Stimulated activated memory B cell treated with anti-CD40 and anti-IgM and Interleukin-4, amounts not matched to agents 10 μg/mL and 1 μg/mL and 100 μg/mL, for 72 hours (primary cell): Measurements from ENCODE around the gene NEGR1.

Experiments used
- ATAC-seq: fragments of 150-1000 bp; cut with Tn5 transposase; 2 replicates; pipeline ENCODE4 v1.10.0; 2021
- H3K27ac Mint-ChIP-seq: one replicate; pipeline ENCODE4 v1.8.0; 2022; ENCODE audit warnings: mild to moderate bottlenecking, mixed read lengths
- H3K27me3 Mint-ChIP-seq: one replicate; pipeline ENCODE4 v1.8.0; 2022; ENCODE audit warnings: mixed read lengths
- H3K36me3 Mint-ChIP-seq: one replicate; pipeline ENCODE4 v1.8.0; 2022; ENCODE audit warnings: mixed read lengths
- H3K4me1 Mint-ChIP-seq: one replicate; pipeline ENCODE4 v1.8.0; 2022; ENCODE audit warnings: mixed read lengths
- H3K4me3 Mint-ChIP-seq: one replicate; pipeline ENCODE4 v1.8.0; 2022; ENCODE audit warnings: mild to moderate bottlenecking, moderate library complexity, mixed read lengths
- H3K9me3 Mint-ChIP-seq: one replicate; pipeline ENCODE4 v1.8.0; 2022; ENCODE audit warnings: mixed read lengths

Gene NEGR1

GRCh38 chr1:71561729-71562128 lies 720.6 kb downstream of the NEGR1 start:
- no peaks in the 10 kb centered on the region for H3K4me1 Mint-ChIP-seq

GRCh38 chr1:71561206-71561605 lies 721.1 kb downstream of the NEGR1 start:
- no peaks in the 10 kb centered on the region for H3K27me3 Mint-ChIP-seq
- H3K27ac Mint-ChIP-seq: no peak overlapping the region
- H3K36me3 Mint-ChIP-seq: no peaks in the 10 kb centered on the region
- peaks cover 3% of the 10 kb centered on the region for H3K9me3 Mint-ChIP-seq
- H3K4me3 Mint-ChIP-seq: no peak overlapping the region
- H3K4me1 Mint-ChIP-seq: no peaks in the 10 kb centered on the region
- ATAC-seq: no peak

More at GRCh38 chr1:71561729-71562128, 720.6 kb downstream of the NEGR1 start:
- Mint-ChIP-seq H3K36me3 (no peaks in the 10 kb centered on the region), H3K9me3 (peaks cover 3% of the 10 kb centered on the region), H3K27me3 (no peaks in the 10 kb centered on the region), H3K4me3 (no peak overlapping the region), H3K27ac (no peak overlapping the region)
- ATAC-seq: no peak

- no peaks in the 10 kb centered on the region for H3K4me1 Mint-ChIP-seq
- peaks cover 3% of the 10 kb centered on the region for H3K9me3 Mint-ChIP-seq
- no peak overlapping the region for H3K4me3 Mint-ChIP-seq
- H3K36me3 Mint-ChIP-seq: no peaks in the 10 kb centered on the region
- no peak overlapping the region for H3K27ac Mint-ChIP-seq
- no peak for ATAC-seq
- no peaks in the 10 kb centered on the region for H3K27me3 Mint-ChIP-seq
Observed at GRCh38 chr1:71559880-71560279, 722.5 kb downstream of the NEGR1 start.

GRCh38 chr1:71557138-71557537 lies 725.2 kb downstream of the NEGR1 start:
- H3K36me3 Mint-ChIP-seq: no peaks in the 10 kb centered on the region
- H3K9me3 Mint-ChIP-seq: no peaks in the 10 kb centered on the region
- ATAC-seq: no peak
- no peak overlapping the region for H3K4me3 Mint-ChIP-seq
- H3K27ac Mint-ChIP-seq: no peak overlapping the region
- H3K4me1 Mint-ChIP-seq: no peaks in the 10 kb centered on the region
- H3K27me3 Mint-ChIP-seq: no peaks in the 10 kb centered on the region

GRCh38 chr1:71548398-71548890 lies 733.9 kb downstream of the NEGR1 start:
- Mint-ChIP-seq H3K4me1 (no peaks in the 10 kb centered on the region), H3K27ac (no peak overlapping the region), H3K36me3 (no peaks in the 10 kb centered on the region), H3K4me3 (no peak overlapping the region), H3K27me3 (no peaks in the 10 kb centered on the region), H3K9me3 (no peaks in the 10 kb centered on the region)
- no peak for ATAC-seq

GRCh38 chr1:71542155-71542554 lies 740.2 kb downstream of the NEGR1 start:
- ATAC-seq: no peak
- H3K4me1 Mint-ChIP-seq: no peaks in the 10 kb centered on the region

GRCh38 chr1:71533950-71534349 lies 748.4 kb downstream of the NEGR1 start:
- no peaks in the 10 kb centered on the region for H3K9me3 Mint-ChIP-seq
- ATAC-seq: no peak
- no peak overlapping the region for H3K4me3 Mint-ChIP-seq
- H3K36me3 Mint-ChIP-seq: no peaks in the 10 kb centered on the region
- no peaks in the 10 kb centered on the region for H3K27me3 Mint-ChIP-seq
- no peak overlapping the region for H3K27ac Mint-ChIP-seq
- no peaks in the 10 kb centered on the region for H3K4me1 Mint-ChIP-seq

More at GRCh38 chr1:71542155-71542554, 740.2 kb downstream of the NEGR1 start:
- Mint-ChIP-seq H3K4me3 (no peak overlapping the region), H3K9me3 (no peaks in the 10 kb centered on the region), H3K36me3 (no peaks in the 10 kb centered on the region), H3K27me3 (no peaks in the 10 kb centered on the region), H3K27ac (no peak overlapping the region)

- Mint-ChIP-seq H3K9me3 (no peaks in the 10 kb centered on the region), H3K27ac (no peak overlapping the region), H3K4me1 (no peaks in the 10 kb centered on the region), H3K36me3 (no peaks in the 10 kb centered on the region), H3K4me3 (no peak overlapping the region), H3K27me3 (no peaks in the 10 kb centered on the region)
- no peak for ATAC-seq
Observed at GRCh38 chr1:71532343-71532742, 750.0 kb downstream of the NEGR1 start.

- Mint-ChIP-seq H3K9me3 (no peaks in the 10 kb centered on the region), H3K27me3 (no peaks in the 10 kb centered on the region), H3K4me3 (no peak overlapping the region), H3K36me3 (no peaks in the 10 kb centered on the region), H3K27ac (no peak overlapping the region), H3K4me1 (no peaks in the 10 kb centered on the region)
- ATAC-seq: no peak
Observed at GRCh38 chr1:71526824-71527223, 755.5 kb downstream of the NEGR1 start.

- no peak overlapping the region for H3K4me3 Mint-ChIP-seq
- H3K36me3 Mint-ChIP-seq: no peaks in the 10 kb centered on the region
- no peak overlapping the region for H3K27ac Mint-ChIP-seq
- no peaks in the 10 kb centered on the region for H3K27me3 Mint-ChIP-seq
- no peak for ATAC-seq
- no peaks in the 10 kb centered on the region for H3K4me1 Mint-ChIP-seq
- no peaks in the 10 kb centered on the region for H3K9me3 Mint-ChIP-seq
Observed at GRCh38 chr1:71522721-71523120, 759.6 kb downstream of the NEGR1 start.

GRCh38 chr1:71521655-71522264 lies 760.6 kb downstream of the NEGR1 start:
- H3K4me1 Mint-ChIP-seq: no peaks in the 10 kb centered on the region
- no peaks in the 10 kb centered on the region for H3K36me3 Mint-ChIP-seq
- H3K27ac Mint-ChIP-seq: no peak overlapping the region
- no peak for ATAC-seq
- no peaks in the 10 kb centered on the region for H3K27me3 Mint-ChIP-seq
- H3K9me3 Mint-ChIP-seq: no peaks in the 10 kb centered on the region
- H3K4me3 Mint-ChIP-seq: no peak overlapping the region

GRCh38 chr1:71511505-71511904 lies 770.8 kb downstream of the NEGR1 start:
- no peaks in the 10 kb centered on the region for H3K27me3 Mint-ChIP-seq
- no peak overlapping the region for H3K4me3 Mint-ChIP-seq
- no peaks in the 10 kb centered on the region for H3K4me1 Mint-ChIP-seq
- no peak for ATAC-seq
- no peaks in the 10 kb centered on the region for H3K36me3 Mint-ChIP-seq
- no peak overlapping the region for H3K27ac Mint-ChIP-seq
- no peaks in the 10 kb centered on the region for H3K9me3 Mint-ChIP-seq

GRCh38 chr1:71510725-71511124 lies 771.6 kb downstream of the NEGR1 start:
- no peaks in the 10 kb centered on the region for H3K4me1 Mint-ChIP-seq

GRCh38 chr1:71509051-71509595 lies 773.2 kb downstream of the NEGR1 start:
- H3K4me1 Mint-ChIP-seq: no peaks in the 10 kb centered on the region
- no peaks in the 10 kb centered on the region for H3K27me3 Mint-ChIP-seq
- ATAC-seq: no peak
- H3K9me3 Mint-ChIP-seq: no peaks in the 10 kb centered on the region
- no peak overlapping the region for H3K27ac Mint-ChIP-seq
- no peaks in the 10 kb centered on the region for H3K36me3 Mint-ChIP-seq
- no peak overlapping the region for H3K4me3 Mint-ChIP-seq

More at GRCh38 chr1:71510725-71511124, 771.6 kb downstream of the NEGR1 start:
- ATAC-seq: no peak
- Mint-ChIP-seq H3K4me3 (no peak overlapping the region), H3K36me3 (no peaks in the 10 kb centered on the region), H3K9me3 (no peaks in the 10 kb centered on the region), H3K27ac (no peak overlapping the region), H3K27me3 (no peaks in the 10 kb centered on the region)

GRCh38 chr1:71502006-71502405 lies 780.3 kb downstream of the NEGR1 start:
- Mint-ChIP-seq H3K4me3 (no peak overlapping the region), H3K4me1 (no peaks in the 10 kb centered on the region), H3K9me3 (no peaks in the 10 kb centered on the region), H3K27ac (no peak overlapping the region), H3K36me3 (no peaks in the 10 kb centered on the region), H3K27me3 (no peaks in the 10 kb centered on the region)
- no peak for ATAC-seq

- Mint-ChIP-seq H3K36me3 (no peaks in the 10 kb centered on the region), H3K27me3 (no peaks in the 10 kb centered on the region), H3K4me1 (no peaks in the 10 kb centered on the region), H3K4me3 (no peak overlapping the region), H3K27ac (no peak overlapping the region), H3K9me3 (peaks cover 2% of the 10 kb centered on the region)
- ATAC-seq: no peak
Observed at GRCh38 chr1:71498542-71498941, 783.8 kb downstream of the NEGR1 start.
